ENCODE data around the gene DLX2. TPM values are rescaled to one million over a fixed set of nuclear protein-coding genes. Genes with fewer than 3 reads are reported as not detected.

The DLX2 gene
- total and polyA plus RNA-seq, 2 of the 13 experiments (the other 11 are each of a cell fraction or from before 2014, with no cell fraction given): 0.07 to 0.15 TPM

DNA sequence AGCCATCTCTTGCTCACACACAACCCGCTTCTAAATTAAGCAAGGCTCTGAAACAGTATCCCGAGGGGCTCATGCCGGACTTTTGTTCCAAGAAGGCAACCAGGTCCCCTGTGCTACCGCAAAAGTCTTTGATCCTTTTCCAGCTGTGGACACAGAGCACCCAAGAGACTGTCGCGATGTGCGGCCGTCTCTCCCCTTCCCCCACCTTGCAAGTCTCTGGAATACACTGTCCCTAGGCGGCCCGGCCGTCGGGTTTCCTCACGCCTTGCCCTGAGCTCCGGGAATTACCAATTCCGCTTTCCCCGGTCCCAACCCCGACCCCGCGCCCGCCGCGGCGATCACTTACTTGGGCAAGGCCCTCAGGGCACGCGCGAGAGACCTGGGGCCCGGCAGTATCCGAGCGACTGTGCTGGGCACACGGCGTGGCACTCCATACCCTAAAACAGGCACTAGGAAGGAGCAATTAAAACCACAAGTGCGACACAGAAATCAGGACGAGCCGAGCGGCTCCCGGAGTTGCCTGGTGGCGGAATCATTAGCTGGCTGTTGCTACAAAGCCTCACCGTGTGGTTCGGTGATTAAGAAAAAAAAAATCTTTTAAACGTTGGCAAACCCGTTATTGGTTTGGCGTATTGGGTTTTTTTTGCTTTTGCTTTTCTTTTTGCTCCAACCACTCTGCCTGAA lies 19.6 kb downstream of the DLX2 start (continued):
- TF ChIP-seq, protein P1, sequence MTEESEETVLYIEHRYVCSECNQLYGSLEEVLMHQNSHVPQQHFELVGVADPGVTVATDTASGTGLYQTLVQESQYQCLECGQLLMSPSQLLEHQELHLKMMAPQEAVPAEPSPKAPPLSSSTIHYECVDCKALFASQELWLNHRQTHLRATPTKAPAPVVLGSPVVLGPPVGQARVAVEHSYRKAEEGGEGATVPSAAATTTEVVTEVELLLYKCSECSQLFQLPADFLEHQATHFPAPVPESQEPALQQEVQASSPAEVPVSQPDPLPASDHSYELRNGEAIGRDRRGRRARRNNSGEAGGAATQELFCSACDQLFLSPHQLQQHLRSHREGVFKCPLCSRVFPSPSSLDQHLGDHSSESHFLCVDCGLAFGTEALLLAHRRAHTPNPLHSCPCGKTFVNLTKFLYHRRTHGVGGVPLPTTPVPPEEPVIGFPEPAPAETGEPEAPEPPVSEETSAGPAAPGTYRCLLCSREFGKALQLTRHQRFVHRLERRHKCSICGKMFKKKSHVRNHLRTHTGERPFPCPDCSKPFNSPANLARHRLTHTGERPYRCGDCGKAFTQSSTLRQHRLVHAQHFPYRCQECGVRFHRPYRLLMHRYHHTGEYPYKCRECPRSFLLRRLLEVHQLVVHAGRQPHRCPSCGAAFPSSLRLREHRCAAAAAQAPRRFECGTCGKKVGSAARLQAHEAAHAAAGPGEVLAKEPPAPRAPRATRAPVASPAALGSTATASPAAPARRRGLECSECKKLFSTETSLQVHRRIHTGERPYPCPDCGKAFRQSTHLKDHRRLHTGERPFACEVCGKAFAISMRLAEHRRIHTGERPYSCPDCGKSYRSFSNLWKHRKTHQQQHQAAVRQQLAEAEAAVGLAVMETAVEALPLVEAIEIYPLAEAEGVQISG (CRISPR knock-in tag; IDR thresholded peaks at IDR 0.05): peak; percentile 16; the same call in 1 of the 2 replicates
- no peak for TF ChIP-seq EHMT2 (IDR thresholded peaks at IDR 0.05; ENCODE audit: borderline replicate concordance, low read depth, low read length)
- TF ChIP-seq SRF (IDR thresholded peaks at IDR 0.05; ENCODE audit: low read depth, low read length): no peak
- TF ChIP-seq CBX2 (IDR thresholded peaks at IDR 0.05; ENCODE audit: low read depth, low read length): no peak
- TF ChIP-seq CBX2 (CRISPR knock-in tag; IDR thresholded peaks at IDR 0.05; ENCODE audit: low read depth): peak; percentile 86
- TF ChIP-seq U2AF2 (IDR thresholded peaks at IDR 0.05; ENCODE audit: low read depth, low read length): no peak
- TF ChIP-seq MEIS1 (CRISPR knock-in tag; IDR thresholded peaks at IDR 0.05; ENCODE audit: borderline replicate concordance): no peak
- no peak for TF ChIP-seq NR2F1 (CRISPR knock-in tag; IDR thresholded peaks at IDR 0.05)
- no peak for TF ChIP-seq XRCC5 (optimal IDR thresholded peaks at IDR 0.05; ENCODE audit: low read length)
- TF ChIP-seq SOX5 (CRISPR knock-in tag; IDR thresholded peaks at IDR 0.05; ENCODE audit: borderline replicate concordance): no peak
- no peak for TF ChIP-seq SP1 (IDR thresholded peaks at IDR 0.05)
- no peak for TF ChIP-seq SP1 (CRISPR knock-in tag; IDR thresholded peaks at IDR 0.05)
- TF ChIP-seq, protein P2, sequence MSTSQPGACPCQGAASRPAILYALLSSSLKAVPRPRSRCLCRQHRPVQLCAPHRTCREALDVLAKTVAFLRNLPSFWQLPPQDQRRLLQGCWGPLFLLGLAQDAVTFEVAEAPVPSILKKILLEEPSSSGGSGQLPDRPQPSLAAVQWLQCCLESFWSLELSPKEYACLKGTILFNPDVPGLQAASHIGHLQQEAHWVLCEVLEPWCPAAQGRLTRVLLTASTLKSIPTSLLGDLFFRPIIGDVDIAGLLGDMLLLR (CRISPR knock-in tag; IDR thresholded peaks at IDR 0.05): no peak
- TF ChIP-seq JDP2 (CRISPR knock-in tag; IDR thresholded peaks at IDR 0.05; ENCODE audit: borderline replicate concordance): no peak
- TF ChIP-seq ZNF772 (CRISPR knock-in tag; IDR thresholded peaks at IDR 0.05): 0 out of 2 replicates have a peak, but pooled peaks have one; percentile 21
- no peak for TF ChIP-seq ZNF607 (CRISPR knock-in tag; IDR thresholded peaks at IDR 0.05; ENCODE audit: borderline replicate concordance)
- TF ChIP-seq SIX4 (CRISPR knock-in tag; IDR thresholded peaks at IDR 0.05): no peak
- no peak for TF ChIP-seq ZFP41 (CRISPR knock-in tag; IDR thresholded peaks at IDR 0.05; ENCODE audit: borderline replicate concordance)
- no peak for TF ChIP-seq PHF21A (CRISPR knock-in tag; IDR thresholded peaks at IDR 0.05)
- TF ChIP-seq JUNB (CRISPR knock-in tag; IDR thresholded peaks at IDR 0.05; ENCODE audit: borderline replicate concordance): no peak
- no peak for TF ChIP-seq ZNF33B (CRISPR knock-in tag; IDR thresholded peaks at IDR 0.05)
- TF ChIP-seq, protein P3, sequence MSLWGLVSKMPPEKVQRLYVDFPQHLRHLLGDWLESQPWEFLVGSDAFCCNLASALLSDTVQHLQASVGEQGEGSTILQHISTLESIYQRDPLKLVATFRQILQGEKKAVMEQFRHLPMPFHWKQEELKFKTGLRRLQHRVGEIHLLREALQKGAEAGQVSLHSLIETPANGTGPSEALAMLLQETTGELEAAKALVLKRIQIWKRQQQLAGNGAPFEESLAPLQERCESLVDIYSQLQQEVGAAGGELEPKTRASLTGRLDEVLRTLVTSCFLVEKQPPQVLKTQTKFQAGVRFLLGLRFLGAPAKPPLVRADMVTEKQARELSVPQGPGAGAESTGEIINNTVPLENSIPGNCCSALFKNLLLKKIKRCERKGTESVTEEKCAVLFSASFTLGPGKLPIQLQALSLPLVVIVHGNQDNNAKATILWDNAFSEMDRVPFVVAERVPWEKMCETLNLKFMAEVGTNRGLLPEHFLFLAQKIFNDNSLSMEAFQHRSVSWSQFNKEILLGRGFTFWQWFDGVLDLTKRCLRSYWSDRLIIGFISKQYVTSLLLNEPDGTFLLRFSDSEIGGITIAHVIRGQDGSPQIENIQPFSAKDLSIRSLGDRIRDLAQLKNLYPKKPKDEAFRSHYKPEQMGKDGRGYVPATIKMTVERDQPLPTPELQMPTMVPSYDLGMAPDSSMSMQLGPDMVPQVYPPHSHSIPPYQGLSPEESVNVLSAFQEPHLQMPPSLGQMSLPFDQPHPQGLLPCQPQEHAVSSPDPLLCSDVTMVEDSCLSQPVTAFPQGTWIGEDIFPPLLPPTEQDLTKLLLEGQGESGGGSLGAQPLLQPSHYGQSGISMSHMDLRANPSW (CRISPR knock-in tag; IDR thresholded peaks at IDR 0.05; ENCODE audit: borderline replicate concordance): no peak
- no peak for TF ChIP-seq NRL (CRISPR knock-in tag; IDR thresholded peaks at IDR 0.05; ENCODE audit: borderline replicate concordance)
- no peak for TF ChIP-seq ZNF572 (CRISPR knock-in tag; IDR thresholded peaks at IDR 0.05)
- TF ChIP-seq ZNF432 (CRISPR knock-in tag; IDR thresholded peaks at IDR 0.05; ENCODE audit: borderline replicate concordance): no peak
